Keratinocyte (primary cell): ENCODE measurements around the gene PCDHGB3.
"Not testable (repeated sequence)": the region's sequence is repeated elsewhere in the genome, so short reads cannot be mapped to it uniquely, and the experiment has no call there.

ENCODE experiments used
- EZH2 ChIP-seq: IDR thresholded peaks from one replicate; pipeline ENCODE4 v1.6.1; 2012; ENCODE audit warnings: inconsistent platforms, mild to moderate bottlenecking, low read length, moderate library complexity
- TF ChIP-seq, protein P1 (sequence below), 3 experiments: IDR thresholded peaks in 1 of 3; conservative IDR thresholded peaks in 1 of 3; optimal IDR thresholded peaks in 1 of 3; 2 replicates in 2 of 3; 3 replicates in 1 of 3; pipeline versions ENCODE3 to v1.5.1; 2011; ENCODE audit warnings: low read length in 3 of 3, mild to moderate bottlenecking in 3 of 3, moderate library complexity in 2 of 3, control low read depth in 1 of 3, inconsistent platforms in 1 of 3; ENCODE audit not compliant: insufficient read depth in 2 of 3; ENCODE audit errors: extremely low read depth in 1 of 3

DNA sequence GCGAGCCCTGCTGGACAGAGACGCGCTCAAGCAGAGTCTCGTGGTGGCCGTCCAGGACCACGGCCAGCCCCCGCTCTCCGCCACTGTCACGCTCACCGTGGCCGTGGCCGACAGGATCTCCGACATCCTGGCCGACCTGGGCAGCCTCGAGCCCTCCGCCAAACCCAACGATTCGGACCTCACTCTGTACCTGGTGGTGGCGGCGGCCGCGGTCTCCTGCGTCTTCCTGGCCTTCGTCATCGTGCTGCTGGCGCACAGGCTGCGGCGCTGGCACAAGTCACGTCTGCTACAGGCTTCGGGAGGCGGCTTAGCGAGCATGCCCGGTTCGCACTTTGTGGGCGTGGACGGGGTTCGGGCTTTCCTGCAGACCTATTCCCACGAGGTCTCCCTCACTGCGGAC lies 37.5 kb upstream of the PCDHGB3 start:
- TF ChIP-seq, protein P1, sequence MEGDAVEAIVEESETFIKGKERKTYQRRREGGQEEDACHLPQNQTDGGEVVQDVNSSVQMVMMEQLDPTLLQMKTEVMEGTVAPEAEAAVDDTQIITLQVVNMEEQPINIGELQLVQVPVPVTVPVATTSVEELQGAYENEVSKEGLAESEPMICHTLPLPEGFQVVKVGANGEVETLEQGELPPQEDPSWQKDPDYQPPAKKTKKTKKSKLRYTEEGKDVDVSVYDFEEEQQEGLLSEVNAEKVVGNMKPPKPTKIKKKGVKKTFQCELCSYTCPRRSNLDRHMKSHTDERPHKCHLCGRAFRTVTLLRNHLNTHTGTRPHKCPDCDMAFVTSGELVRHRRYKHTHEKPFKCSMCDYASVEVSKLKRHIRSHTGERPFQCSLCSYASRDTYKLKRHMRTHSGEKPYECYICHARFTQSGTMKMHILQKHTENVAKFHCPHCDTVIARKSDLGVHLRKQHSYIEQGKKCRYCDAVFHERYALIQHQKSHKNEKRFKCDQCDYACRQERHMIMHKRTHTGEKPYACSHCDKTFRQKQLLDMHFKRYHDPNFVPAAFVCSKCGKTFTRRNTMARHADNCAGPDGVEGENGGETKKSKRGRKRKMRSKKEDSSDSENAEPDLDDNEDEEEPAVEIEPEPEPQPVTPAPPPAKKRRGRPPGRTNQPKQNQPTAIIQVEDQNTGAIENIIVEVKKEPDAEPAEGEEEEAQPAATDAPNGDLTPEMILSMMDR (optimal IDR thresholded peaks at IDR 0.05 in 1 of 3, IDR thresholded peaks at IDR 0.05 in 1 of 3, conservative IDR thresholded peaks at IDR 0.05 in 1 of 3; ENCODE audit: extremely low read depth in 1 of 3, insufficient read depth in 2 of 3, low read length in 3 of 3) = not testable (repeated sequence)
- TF ChIP-seq EZH2 = not testable (repeated sequence)
